ENCODE data around the gene KANSL1L.
"Not testable (repeated sequence)": the region's sequence is repeated elsewhere in the genome, so short reads cannot be mapped to it uniquely, and the experiment has no call there.

The KANSL1L gene, protein sequence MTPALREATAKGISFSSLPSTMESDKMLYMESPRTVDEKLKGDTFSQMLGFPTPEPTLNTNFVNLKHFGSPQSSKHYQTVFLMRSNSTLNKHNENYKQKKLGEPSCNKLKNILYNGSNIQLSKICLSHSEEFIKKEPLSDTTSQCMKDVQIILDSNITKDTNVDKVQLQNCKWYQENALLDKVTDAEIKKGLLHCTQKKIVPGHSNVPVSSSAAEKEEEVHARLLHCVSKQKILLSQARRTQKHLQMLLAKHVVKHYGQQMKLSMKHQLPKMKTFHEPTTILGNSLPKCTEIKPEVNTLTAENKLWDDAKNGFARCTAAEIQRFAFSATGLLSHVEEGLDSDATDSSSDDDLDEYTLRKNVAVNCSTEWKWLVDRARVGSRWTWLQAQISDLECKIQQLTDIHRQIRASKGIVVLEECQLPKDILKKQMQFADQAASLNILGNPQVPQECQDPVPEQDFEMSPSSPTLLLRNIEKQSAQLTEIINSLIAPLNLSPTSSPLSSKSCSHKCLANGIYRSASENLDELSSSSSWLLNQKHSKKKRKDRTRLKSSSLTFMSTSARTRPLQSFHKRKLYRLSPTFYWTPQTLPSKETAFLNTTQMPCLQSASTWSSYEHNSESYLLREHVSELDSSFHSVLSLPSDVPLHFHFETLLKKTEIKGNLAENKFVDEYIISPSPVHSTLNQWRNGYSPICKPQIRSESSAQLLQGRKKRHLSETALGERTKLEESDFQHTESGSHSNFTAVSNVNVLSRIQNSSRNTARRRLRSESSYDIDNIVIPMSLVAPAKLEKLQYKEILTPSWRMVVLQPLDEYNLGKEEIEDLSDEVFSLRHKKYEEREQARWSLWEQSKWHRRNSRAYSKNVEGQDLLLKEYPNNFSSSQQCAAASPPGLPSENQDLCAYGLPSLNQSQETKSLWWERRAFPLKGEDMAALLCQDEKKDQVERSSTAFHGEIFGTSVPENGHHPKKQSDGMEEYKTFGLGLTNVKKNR

DNA sequence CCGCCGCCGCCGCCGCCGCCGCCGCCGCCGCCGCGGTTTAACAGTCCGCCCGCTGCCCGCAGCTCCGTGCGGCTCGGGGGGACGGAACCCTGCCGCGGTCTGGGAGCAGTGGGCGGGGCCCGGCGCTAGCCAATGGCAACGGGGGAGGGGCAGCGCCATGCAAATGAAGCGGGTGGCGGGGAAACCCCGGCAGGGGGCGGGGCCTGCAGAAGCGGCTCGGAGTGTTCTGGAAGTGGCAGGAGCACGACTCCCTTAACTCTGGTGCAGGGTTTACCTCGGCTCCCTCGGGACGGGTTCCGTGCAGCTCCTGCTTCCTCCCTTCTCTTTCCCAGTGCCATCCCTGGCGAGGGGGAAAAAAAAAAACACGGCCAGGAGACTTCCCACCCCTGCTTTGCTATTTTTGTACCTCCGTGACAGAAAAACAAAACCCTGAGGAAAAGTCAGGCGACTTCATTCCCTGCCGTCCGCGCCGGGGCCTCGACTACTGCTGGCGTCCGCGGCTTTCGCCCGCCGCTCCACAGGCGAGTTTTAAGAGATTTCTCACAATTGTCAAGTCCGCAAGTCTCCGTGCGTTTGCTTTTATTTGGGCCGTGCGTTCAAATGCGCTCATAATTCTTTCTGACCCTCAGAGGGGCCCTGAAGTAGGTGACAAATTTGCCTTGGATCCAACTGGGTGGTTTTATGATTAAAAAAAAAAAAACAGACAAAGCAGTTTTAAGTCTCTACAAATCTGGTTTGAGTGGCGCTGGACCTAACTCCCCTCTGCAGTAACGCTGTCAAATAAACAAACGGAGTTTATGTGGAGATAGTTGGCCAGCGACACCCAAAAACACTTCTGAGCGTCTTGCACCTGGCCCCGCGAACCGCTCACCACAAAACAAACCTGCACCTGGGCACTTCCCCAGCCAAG lies at the start of gene KANSL1L:
Gene KANSL1L, minus strand, starts transcription at position 101 of the 910 bp plus-strand sequence. CDS start 16,827 bp downstream, outside the sequence.
- peak; percentile 83 to 99 (median 97) for DNase-seq

DNA sequence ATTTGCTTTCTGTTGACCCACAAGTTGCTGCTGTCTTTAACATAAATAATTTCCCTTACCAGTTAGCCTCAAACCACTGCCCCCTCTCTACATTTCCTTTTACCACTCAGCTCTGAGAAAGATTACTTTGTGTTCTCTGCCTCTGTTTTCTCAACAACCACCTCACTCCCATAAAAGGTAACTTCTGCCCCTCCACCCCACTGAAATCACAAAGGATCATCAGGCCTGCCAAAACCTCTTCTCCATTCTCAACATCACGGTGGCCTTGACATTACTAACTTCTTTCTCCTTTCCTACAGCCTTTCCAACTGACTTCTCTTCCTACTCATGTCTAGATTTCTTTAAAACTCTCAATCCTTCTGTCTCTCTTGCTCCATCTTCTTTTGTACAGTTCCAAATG lies 43.9 kb upstream of the KANSL1L start:
- no peak for DNase-seq

DNA sequence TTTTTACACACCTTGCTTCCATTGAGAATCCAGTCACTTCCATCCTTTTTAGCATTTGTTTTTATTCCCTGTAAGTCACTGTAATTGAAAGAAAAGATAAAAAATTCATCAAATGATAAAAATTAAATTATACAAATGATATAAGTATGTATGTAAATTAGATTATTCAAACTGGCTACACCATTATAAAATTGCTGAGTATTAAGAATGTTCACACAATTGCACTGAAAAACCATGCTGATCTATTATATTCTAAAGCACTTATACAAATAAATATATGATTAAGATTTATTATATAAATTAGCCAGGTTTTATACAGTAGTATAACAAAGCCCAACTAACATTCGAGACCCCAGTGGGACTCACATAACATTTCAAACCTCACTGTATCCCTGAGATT lies 39.0 kb upstream of the KANSL1L start:
- no peak for DNase-seq

DNA sequence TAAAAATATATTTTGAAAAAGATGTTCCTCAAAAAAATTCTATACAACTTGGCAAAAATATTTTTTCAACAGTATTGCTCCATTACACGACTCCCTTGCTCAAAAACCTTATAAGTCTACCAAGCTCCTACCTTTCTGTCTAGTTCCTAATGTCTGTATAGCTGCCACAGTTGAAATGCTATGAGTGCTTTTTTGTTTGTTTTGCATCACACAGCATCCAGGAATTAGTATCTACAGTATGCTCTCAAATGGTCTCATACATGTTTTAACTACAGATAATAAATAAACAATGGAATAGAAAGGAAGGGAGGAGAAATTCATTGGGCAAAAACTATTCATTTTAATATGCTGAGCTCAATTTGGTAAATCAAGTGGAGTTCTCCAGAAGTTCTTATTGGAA lies 36.7 kb upstream of the KANSL1L start:
- no peak for DNase-seq

DNA sequence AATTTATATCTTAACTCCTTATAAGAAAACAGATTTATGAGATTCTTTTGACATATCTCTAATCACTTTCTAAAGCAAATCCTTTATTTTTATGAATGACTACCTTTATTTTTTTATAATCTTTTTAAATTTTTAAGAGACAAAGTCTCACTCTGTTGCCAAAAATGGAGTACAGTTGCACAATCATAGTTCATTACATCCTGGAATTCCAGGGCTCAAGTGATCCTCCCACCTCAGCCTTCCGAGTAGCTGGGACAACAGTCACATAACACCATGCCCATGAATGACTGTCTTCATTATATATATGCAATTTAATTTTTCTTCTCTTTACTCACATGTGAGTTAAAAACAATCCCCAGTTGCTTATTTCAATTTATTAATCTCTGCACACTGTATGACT lies 32.3 kb upstream of the KANSL1L start:
- no peak for DNase-seq

DNA sequence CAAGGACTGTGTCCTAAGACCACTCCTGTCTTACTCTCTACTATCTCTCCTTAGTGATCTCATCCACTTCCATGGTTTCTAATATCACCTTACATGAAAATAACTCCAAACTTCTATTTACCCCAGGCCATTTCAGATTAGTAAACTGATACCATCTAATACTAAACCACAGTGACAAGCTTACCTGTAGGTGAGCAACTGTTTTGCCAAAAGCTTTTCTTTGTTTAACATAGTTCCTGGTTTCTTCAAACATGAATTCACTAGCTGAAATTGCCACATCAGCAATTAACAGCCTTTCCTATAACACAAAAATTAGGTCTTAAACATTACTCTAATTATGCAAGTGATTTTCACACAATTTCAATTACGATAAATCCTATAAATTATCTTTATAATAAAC lies 31.9 kb upstream of the KANSL1L start:
- DNase-seq: no peak

DNA sequence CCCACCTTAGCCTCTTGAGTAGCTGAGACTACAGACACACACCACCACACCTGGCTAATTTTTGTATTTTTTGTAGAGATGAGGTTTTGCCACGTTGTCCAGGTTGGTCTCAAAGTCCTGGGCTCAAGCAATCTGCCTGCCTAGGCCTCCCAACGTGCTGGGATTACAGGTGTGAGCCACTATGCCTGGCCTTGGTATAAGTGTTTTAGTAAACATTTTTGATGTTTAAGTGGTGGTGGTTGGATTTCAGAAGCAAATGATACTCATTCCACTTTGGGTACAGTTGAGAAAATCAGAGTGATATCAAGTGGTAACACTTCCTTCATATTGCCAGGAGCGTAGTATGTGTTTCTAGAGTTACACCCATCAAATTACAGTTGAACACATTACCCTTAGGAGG lies 28.6 kb upstream of the KANSL1L start:
- no peak for DNase-seq

DNA sequence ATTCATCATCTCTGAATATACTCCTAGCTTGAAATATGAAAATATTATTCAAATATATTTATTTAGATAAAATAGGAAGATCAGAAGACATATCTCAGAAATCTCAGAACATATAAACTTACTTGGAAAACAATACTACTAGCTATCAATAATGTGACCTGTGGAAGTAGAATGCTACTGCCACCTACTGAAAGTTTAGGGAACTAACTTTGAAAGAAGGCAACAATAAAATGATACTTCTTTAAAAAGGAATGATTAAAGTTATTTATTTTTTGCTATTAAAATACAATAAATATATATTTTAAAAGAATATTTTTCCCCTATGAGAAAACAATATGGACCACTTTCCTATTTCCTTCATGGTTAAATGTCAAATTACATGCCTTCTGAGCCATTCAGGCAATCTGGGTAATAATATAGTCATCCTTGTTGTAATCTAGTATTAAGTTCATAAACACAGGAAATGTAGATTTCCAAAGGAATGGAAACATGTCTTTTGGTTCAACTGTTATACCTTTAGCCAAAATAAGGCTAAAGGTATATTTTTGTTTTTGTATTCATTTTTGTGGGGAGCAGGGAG lies 28.1 kb upstream of the KANSL1L start:
- no peak for DNase-seq

DNA sequence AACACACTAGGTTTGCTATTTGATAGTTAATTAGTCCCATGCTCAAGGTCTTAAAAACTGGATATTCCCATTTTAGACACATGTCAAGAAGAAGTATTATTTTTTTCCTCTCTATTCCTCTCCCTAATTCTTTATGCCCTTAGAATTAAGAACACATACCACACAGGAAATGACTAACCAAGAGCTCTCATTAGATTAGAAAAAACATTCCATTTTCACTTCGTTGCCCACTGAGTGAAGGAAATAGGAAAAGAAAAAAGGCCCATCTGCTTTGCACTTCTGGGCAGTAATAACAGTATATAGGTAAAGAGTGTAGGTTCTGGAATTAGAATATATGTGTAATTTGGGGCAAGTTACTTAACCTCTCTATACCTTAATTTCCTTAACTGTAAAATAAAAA lies 27.1 kb upstream of the KANSL1L start:
- no peak for DNase-seq

DNA sequence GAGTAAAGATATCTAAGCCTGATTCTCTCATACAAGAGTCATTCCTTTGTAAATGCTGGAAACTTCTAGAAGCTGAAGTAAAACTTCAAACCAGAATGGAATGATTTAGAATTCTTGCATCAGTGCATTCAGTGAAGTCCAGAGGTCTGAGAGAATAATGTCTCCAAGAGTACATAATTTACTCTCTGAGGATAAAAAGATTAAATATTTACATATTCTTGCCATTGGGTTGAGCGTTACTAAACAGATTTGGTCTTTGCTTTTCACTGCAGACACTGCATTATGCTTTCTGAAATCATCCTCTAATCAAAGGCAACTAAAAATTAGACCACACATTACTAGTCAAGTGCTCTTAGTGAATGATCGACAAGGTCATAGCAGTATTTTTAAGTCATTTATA lies 26.5 kb upstream of the KANSL1L start:
- no peak for DNase-seq

DNA sequence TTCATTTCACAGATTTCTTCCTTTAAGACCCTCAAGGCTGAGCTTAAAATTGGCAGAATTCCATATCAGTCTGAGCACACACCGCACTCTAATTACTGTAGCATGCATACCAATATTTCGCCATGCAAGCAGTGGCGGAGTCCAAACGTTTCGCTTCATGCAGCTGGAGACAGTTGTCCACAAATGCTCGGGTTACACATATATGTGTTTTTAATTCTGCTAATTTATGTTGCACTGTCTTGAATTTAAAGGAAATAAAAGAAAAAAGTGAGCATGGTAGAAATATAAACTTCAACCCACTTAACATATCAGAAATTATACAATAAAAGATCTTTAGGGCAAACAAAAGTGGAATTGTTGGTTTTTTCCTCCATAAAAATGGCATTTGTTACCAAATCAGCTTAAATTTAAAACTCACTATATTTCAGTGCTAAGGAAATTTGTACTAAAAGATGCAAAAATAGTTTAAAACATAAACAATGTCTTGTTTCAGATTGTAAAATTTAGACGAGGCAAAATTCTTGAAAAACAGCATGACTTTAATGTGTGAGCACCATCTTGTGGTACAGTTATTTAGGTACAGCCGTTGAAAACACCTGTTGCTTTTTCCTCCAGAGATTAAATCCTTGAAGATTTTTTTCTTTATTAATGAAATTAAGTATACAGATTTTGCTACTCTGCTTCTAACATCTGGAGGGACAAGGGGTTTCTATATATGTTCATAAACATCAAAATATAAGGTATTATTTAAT lies 24.1 kb upstream of the KANSL1L start:
- no peak for DNase-seq

DNA sequence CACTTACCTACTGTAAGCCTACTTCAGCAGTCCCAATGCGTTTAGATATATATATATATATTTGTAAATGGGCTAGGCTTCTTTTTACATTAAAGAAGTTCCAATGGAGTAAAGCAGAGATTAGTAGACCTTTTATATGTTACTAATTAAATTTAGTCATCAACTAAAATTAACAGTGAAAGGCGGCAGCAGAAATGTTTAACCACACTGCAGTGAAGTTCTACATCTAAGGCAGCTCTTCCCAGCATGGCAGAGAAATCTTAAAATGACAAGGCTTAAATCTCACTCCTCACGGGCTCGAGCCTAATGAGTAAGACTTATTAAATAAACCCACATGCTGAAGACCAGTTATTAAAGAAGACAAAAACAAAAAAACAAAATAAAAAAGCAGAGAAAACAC lies 19.1 kb upstream of the KANSL1L start:
- DNase-seq: no peak

DNA sequence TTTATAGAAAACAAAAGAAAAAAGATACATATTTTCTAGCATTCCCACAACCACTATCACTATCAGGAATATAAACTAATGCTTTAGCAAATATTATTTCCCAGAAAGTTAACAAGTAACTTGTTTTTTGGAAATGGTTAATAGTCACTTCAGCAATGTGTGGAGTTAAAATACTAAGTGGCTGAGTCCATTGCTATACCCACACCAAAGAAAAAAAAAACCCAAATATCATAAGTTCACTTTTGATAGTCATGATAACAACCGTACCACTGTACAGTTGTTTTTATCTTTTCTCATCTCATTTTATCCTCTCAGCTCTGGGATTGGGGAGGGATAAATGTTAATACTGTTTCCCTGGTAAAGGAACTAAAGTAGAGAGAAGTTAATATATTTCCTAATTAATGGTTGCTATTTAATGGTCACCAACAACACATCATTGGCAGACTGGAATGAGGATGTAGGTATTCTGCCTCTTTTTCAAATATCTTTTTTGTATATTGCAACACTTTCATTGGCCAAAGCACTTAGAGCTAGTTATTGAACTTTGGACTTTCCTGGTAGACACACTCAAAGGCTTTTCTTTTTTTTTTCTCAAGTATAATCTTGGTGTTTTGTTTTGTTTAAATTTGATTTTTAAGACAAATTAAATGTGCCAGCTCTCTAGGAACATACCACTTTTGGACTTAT lies 18.4 kb upstream of the KANSL1L start:
- no peak for DNase-seq

DNA sequence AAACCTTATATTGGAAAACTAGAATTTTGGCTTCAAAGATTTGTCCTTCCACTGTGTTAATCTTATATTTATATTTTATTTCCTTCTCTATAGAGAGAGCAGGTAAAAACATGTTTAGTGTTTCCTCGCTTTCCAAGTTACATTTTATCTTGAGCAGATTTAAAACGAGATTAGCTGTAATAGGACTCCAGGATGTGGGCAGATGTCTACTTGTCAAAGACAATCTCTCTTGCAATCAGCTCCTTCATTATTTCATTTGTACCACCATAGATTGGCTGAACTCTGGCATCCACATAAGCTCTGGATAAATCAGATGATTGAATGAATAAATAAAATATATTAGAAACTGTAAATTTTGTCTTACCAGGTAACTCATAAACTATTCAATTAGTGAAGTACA lies 17.5 kb upstream of the KANSL1L start:
- no peak for DNase-seq

DNA sequence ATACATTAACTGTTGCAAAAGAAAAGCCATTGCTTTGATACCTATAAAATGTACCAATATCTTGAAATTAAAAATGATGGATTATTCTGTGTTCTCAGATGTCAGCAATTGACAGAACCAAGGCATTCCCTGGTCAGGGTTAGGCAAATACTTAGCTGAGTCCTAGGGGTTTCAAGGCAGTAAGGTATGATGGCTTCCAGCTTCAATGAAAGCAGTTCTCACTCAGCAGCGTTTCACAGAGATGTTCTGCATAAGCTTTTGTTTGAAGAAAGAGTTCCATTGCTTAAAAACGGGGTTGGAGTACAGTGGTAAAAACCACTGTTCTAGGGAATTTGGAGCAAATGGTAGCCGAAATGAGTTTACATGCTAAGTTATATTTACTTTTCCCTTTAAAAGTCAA lies 17.0 kb upstream of the KANSL1L start:
- DNase-seq: no peak

DNA sequence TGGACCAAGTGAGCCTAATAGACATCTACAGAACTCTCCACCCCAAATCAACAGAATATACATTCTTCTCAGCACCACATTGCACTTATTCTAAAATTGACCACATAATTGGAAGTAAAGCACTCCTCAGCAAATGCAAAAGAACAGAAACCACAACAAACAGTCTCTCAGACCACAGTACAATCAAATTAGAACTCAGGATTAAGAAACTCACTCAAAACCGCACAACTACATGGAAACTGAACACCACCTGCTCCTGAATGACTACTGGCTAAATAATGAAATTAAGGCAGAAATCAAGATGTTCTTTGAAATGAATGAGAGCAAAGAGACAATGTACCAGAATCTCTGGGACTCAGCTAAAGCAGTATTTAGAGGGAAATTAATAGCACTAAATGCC lies 12.7 kb upstream of the KANSL1L start:
- DNase-seq: not testable (repeated sequence)

DNA sequence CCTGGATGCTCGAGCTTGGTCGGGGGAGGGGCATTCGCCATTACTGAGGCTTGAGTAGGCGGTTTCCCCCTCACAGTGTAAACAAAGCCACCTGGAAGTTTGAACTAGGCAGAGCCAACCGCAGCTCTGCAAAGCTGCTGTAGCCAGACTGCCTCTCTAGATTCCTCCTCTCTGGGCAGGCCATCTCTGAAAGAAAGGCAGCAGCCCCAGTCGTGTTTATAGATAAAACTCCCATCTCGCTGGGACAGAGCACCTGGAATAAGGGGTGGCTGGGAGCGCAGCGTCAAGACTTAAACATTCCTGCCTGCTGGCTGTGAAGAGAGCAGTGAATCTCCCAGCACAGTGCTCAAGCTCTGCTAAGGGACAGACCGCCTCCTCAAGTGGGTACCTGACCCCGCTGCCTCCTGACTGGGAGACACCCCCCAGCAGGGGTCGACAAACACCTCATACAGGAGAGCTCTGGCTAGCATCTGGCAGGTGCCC lies 10.4 kb upstream of the KANSL1L start:
- not testable (repeated sequence) for DNase-seq

DNA sequence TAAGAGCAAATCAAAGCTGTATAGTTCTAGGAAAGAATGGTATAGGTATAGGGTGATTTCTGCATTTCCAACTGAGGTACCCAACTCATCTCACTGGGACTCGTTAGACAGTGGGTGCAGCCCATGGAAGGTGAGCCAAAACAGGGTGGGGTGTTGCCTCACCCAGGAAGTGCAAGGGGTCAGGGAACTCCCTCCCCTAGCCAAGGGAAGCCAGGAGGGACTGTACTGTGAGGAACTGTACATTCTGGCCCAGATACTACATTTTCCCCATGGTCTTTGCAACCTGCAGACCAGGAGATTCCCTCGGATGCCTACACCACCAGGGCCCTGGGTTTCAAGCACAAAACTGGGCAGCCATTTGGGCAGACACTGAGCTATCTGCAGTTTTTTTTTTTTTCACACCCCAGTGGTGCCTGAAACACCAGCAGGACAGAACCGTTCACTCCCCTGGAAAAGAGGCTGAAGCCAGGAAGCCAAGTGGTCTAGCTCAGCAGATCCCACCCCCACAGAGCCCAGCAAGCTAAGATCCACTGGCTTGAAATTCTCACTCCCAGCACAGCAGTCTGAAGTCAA lies 9.9 kb upstream of the KANSL1L start:
- DNase-seq: not testable (repeated sequence)

DNA sequence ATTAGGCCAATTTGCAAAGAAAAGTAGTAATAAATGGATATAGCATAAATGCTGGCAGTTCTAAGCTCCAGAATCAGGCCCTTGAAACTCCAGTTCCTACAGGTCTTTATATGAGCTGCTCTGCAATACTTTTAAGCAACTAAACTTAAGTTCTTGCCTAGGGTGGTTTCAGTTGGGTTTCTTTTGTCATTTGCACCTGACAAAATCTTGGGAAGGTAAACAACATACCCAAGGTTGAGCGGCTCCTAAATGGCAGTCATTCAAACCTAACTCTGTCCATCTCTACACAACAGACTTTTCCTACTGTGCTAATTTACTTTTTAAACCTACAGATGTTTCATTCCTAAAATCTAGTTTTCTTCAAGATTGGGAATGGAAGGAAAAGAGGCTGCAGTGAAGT lies 9.3 kb upstream of the KANSL1L start:
- no peak for DNase-seq

Measured in nucleus accumbens (tissue), 56 donors.